A549 treated with AZD2906 at 1 μM for 4 hours (cell line): ENCODE measurements around the gene MLN. TPM values are rescaled to one million over a fixed set of nuclear protein-coding genes. Genes with fewer than 3 reads are reported as not detected.

Experiments
- total RNA-seq: library from RNA; stranded (reverse); fragments of 200-300 nt; extraction: Qiagen RNA extraction; gene quantifications from 5 replicates; pipeline ENCODE4 v1.2.3, GENCODE V29; 2022

The MLN gene, protein sequence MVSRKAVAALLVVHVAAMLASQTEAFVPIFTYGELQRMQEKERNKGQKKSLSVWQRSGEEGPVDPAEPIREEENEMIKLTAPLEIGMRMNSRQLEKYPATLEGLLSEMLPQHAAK
- not detected in 5 replicates for total RNA-seq

DNA sequence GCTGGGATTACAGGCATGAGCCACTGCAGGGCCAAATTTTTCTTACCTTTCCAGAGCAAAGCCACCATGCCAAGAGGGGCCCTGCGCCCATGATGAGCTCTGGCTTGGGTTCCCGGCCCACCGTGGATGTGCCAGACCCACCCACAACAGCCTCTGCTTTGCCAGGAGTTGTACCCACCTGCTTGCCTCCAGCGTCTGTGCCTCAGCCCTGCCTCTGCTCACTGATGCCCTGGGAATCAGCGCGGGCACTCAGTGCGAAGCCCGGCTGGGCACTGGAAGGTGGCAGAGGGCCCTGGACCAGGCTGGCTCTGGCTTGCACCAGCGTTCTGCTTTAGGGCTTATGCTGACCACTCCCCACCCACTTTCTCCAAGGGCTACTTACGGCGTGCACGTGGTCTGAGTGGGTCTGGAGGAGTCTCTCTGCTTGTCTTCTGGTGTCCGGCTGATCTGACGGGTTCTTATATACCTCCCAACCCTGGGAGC lies at the start of gene MLN:
MLN (minus strand) TSS at position 433 of the 483 bp plus-strand sequence. CDS start 2,840 bp downstream, outside the sequence.

DNA sequence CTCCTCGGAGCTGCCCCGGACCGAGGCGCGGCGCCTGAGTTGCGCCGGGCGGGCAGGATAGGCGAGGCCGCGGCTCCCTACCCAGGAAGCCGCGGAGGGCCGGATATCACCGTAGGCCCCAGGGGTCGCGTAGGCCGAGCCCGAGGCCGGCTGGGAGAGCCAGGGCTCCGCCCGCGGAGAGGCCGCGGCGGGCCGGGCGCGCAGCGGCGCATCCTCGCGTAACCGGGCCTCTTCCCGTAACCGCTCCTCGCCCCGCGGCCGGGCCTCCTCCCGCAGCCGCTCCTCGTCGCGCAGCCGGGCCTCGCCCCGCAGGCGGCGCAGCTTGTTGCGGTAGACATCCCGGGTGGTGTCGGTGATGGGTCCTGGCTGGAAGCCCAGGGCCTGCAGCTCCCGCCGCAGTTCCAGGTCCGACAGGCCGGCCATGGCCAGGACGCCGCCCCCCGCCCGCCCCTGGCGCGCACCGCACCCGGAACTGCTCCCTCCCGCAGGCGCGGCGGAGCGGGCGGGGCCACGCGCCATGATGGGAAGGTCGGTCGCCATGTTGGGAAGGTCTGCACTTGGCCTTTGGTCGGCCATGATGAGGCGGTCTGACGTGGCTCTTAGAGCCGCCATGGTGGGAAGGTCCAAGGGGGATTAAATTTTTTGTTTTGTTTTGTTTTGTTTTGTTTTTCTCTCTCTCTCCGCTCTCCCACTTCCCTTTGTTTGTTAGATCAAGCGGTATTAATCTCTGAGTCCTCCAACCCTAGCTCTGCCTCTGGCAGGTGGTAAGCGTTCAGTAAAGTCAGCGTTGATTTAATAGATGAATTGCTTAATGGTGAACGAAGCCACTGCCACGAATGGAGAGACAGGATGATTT lies 14.9 kb downstream of the MLN start, which contains the start of gene LEMD2:
LEMD2 (minus strand) TSS at position 437 of the 856 bp plus-strand sequence; CDS start at position 423, 14 bp downstream.

GRCh38 chr6:33746651-33747100 lies 57.1 kb downstream of the MLN start, which contains the start of gene IP6K3:
Gene IP6K3 (minus strand): TSS chr6:33746905. CDS start chr6:33735476, 11,429 bp downstream.

Other genes with a start within 250 kb of the MLN start
- 42.2 to 47.0 TPM (median 44.5 TPM) in 5 replicates for gene BAK1, start 223.7 kb downstream of the MLN start, total RNA-seq
- 39.1 to 54.2 TPM (median 45.8 TPM) in 5 replicates for gene ITPR3, start 182.7 kb downstream of the MLN start, total RNA-seq
- 66.7 to 116 TPM (median 101 TPM) in 5 replicates for gene UQCC2, start 92.3 kb downstream of the MLN start, total RNA-seq
- gene IP6K3, start 57.1 kb downstream of the MLN start, total RNA-seq: 1.5 to 2.5 TPM (median 2.4 TPM) in 5 replicates
- gene LEMD2, start 14.9 kb downstream of the MLN start, total RNA-seq: 34.7 to 43.0 TPM (median 39.8 TPM) in 5 replicates